Adrenal gland (tissue), 5 donors: ENCODE results near the gene ATG2B.

ENCODE experiments used
- CTCF ChIP-seq, 6 experiments: fragments of 450-650 bp in 4 of 6; fragments of 200-600 bp in 2 of 6; sonication (generic) in 1 of 6; IDR thresholded peaks; 1 replicate in 5 of 6; 2 replicates in 1 of 6; pipeline versions ENCODE4 v1.5.1 to v1.8.0; 2016 to 2021; ENCODE audit warnings: antibody characterized with exemption in 6 of 6, mild to moderate bottlenecking in 2 of 6, moderate library complexity in 1 of 6
- POLR2A ChIP-seq, 2 donors: fragments of 450-650 bp; IDR thresholded peaks; one replicate each; pipeline ENCODE4 v1.6.1; 2017; ENCODE audit warnings: antibody characterized with exemption in 2 of 2, mild to moderate bottlenecking in 2 of 2, moderate library complexity in 1 of 2
- donor health status: DM: no; HTN: no; CAD: no.

GRCh38 chr14:96299441-96299840, 63.7 kb downstream of the ATG2B start:
- TF ChIP-seq CTCF (IDR thresholded peaks at IDR 0.05): no peak
- TF ChIP-seq POLR2A (IDR thresholded peaks at IDR 0.05): no peak
